Measurements from ENCODE around the gene ANXA7.

GRCh38 chr10:73386583-73386982 is 27.3 kb downstream of the ANXA7 start:
- TF ChIP-seq CTCF (conservative IDR thresholded peaks at IDR 0.05) (no peak), ZFX (IDR thresholded peaks at IDR 0.05) (no peak)

All from C4-2B (cell line).